ENCODE measurements around the gene CPB2.

CPB2 gene

DNA sequence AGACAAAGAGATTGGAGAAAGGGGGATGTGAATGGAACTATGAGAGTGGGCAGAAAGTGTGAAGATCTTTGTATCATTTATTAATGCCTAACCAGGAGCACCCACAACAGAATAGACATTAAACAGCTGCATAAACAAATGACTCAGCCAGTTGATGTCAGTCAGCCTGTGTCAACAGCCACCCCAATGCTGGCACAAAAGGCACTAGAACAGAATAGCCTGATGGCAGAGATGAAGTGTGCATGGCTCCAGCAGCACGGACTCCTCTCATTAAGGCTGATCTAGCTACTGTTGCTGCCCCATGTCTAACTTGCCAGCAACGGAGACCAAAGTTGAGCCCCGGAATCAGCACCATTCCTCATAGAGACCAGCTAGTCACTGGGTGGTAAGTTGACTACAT is 7.8 kb downstream of the CPB2 start:
- no peak for DNase-seq

DNA sequence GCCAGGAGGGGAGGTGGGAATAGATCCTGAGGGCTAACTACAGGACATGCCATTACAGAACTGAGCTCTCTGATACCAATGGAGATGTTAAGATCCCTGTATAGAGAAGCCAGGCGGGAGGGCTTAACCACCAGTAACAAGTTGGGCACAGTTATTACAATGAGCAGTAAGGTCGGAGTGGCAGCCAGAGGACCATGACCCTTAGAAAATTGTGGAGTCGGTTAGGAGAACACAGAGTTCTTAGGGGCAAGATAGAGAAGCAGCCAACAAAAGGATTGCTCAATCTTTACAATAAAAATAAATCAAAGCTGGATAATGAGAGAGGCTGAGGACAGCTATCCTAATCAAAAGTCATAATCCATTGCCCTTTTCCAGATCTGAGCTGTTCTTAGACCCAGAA is 10.4 kb downstream of the CPB2 start:
- DNase-seq, result no peak

DNA sequence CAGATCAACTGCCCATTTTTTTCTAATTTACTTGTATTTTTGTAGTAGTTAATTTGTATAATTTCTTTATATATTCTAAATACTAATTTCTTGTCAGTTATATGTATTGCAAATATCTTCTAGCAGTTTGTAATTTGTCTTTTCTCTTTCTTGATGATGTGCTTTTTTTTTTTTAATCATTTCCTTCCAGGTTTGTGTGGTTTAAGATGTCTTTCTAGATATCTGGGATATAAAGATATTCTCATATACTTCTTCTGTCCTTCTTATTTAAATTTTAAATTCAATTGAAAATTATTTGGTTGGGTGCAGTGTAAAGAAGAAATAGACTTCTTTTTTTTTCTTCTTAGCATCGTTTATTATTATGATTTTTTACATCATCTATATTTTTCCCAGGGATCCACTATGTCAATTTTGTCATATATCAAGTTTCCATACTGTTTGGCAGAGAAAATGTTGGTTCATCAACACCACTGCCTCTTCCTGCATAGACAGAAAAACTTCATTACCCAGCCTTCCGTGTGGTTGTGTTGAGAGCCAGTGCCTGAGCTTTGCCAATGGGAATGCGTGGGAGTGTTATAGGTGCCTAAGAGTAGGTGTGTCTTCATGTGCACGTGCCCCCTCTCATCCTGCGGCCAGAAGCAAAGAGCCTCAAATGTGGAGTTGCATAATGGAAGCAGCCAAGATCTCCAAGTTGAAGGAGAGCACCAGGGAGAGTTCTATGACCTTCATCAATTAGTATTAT is 15.8 kb downstream of the CPB2 start:
- DNase-seq, result no peak

DNA sequence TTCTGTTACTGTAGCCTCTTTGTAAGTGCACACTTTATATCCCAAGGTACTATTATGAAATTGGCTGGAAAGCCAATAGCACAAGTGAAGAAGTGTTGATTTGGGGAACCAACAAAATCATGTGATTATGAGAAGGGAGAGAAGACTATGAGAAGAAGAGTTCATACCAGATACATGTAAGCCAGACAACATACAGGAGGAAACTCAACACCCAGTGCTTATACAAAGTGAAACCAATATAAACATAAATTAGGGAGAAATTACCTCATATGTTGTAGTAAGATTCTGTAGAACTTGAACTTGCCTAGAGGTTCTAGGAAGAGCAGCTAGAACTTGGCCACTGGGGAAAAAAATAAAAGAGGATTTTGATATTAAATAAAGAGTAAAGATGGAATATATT is 17.4 kb downstream of the CPB2 start:
- no peak for DNase-seq

DNA sequence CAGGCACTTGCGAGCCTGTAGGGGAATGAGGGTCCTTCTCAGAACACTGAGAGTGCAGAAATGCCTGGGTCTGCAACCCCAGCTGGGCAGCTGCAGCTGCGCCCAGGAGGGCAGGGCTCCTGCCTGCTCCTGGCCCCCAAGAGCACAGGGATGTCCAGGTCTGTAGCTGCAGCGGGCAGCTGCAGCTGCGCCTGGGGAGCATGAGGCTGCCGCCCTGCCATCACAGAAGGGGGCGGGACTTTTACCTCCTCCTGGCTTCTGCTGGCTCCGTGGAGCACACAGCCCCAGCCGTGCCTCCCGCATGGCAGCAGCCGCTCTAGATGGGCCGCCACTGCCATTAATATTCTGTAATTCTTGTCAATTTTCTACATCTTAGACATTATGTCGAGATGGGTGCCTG is 17.8 kb downstream of the CPB2 start:
- no peak for DNase-seq

DNA sequence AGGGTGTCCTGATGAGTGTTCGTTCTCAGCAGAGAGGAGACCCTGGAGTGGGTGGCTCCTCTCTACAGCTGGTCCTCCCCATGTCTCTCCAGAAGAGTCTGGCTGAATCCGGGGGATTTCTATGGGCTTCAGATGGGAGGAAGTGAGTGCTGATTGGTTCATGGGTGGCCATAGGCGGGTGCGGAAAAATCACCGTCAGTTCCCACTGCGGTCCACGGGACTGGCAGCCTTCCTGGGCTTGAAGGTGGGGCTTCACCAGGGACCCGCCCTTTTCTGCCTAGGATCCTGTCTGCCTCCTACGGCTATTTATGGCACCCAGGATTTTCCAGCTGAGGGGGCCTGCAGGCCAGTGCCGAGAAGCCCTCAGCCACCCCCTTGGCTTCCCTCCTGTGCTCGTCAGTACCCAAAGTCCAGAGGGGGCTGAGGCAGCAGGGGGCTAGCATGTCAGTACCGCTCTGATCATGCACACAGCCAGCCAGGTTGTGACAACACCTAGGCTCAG is 18.4 kb downstream of the CPB2 start:
- no peak for DNase-seq

- no peak for DNase-seq
Observed at GRCh38 chr13:46085737-46086136, 19.1 kb downstream of the CPB2 start.

GRCh38 chr13:46082324-46082723 is 22.5 kb downstream of the CPB2 start:
- DNase-seq, result no peak

- no peak for DNase-seq
Observed at GRCh38 chr13:46079770-46080169, 25.1 kb downstream of the CPB2 start.

DNA sequence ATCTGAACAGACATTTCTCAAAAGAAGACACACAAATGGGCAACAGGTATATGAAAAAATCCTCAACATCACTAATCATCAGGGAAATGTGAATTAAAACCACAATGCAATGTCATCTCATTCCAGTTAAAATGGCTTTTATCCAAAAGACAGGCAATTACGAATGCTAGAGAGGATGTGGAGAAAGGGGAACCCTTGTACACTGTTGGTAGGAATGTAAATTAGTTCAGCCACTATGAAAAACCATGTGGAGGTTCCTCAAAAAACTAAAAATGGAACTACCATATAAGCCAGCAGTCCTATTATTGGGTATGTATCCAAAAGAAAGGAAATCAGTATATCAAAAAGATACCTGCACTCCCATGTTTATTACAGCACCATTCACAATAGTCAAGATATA is 27.6 kb downstream of the CPB2 start:
- no peak for DNase-seq

GRCh38 chr13:46076827-46077226 is 28.0 kb downstream of the CPB2 start:
- DNase-seq, result no peak

DNA sequence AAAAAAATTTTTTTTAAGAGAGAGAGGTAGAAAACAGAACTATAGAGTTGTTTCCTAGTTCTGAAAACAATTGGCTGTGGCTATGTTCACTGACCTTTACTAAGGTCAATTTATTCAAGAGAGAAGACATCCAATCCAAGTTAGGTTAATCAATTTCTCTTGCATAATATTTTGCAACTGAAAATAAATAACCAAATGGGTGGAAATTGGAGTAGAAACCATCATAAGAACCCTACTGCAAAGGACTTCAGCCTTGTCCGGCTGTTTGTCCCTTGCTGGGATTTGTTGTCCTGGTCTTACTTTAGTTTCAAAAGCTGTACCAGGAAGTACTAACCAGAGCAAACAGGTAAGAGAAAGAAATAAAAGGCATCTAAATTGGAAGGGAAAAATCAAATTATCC is 29.0 kb downstream of the CPB2 start:
- DNase-seq, result no peak

DNA sequence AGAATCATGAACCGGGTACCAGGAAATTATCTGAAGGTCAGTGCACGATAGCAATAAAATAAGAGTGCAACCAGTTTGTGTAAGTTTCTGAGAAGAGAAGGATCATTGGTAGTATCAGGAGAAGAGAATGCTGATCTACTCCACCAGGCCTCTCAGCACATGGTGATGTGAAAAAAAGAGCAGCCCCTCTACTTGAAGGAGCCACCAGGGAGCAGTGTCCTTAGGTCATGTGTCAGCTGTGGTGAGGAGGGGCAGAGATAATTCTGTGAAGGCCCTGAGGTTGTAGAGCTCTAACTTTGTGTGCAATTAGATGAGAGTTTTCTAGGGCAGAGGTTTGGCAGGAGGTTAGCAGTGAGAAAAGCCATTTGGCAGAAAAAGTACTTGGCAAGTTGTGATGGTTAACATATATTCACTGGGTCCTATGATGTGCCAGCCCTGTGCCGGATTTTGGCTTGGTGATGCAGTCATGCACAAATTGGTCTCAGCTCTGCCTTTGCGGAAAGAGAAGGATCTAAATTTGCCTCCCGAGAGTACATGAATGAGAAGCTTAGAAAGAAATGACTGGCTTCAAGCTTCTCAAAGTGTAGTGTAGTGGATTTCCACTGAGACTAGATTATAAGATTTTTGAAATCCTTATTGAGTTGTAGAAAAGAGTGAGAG is 33.1 kb downstream of the CPB2 start:
- DNase-seq, result no peak

- DNase-seq, result no peak
Observed at GRCh38 chr13:46063292-46063691, 41.5 kb downstream of the CPB2 start.

GRCh38 chr13:46062185-46062584 is 42.6 kb downstream of the CPB2 start:
- no peak for DNase-seq

GRCh38 chr13:46059405-46059804 is 45.4 kb downstream of the CPB2 start:
- no peak for DNase-seq

DNA sequence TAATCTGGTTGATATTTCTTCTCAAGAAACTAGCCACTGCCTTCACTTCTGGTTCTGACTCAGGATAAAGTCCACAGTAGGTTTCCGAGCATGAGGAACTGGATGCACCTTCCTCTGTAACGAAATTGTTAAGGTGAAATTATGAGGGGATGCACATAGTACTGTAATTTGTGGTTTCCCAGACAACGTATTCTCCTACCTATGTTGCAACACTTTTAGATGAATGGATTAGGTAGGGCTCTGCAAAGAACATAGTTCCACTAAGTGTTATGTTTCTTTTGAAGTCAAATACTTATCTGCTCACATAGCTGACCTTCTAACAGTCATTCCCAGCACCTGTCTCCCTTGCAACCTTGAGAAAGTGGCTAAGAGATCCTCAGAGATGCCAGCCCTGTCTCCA is 46.6 kb downstream of the CPB2 start:
- no peak for DNase-seq

DNA sequence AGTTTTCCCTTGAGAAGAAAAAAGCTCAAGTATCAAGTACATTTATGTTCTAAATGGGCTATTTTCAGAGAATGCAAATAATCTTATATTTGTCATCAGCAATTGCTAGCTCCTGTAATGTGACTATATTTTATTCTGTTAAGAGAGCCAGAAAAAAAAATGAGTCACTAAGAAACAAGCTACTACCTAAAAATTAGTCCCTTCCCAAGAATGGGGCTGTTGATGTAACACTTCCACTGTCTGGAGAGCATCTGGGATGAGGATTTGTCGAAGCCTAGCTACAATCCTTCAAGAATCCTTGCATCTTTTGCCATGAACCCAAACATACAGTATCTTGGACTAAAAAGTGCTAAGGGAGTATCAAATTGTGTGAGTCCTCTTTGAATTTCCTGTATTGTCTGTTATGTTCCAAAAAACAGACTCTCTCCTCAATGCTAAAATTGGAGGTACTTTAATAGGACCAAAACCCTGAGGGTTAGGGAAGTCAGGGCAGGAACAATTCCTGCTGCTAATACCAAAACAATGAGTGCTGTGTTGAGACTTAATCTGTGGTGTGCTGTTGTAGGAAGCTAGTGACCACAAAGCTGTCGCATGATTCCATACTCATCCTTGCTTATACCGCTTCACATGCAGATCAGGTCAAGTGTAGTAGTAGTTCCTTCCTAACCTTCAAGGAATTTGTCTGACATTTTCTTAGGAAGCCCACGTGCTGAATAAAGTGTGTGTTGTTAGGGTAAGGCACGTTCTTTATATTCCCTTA is 47.4 kb downstream of the CPB2 start:
- no peak for DNase-seq

- DNase-seq, result no peak
Observed at GRCh38 chr13:46053162-46054012, 51.4 kb downstream of the CPB2 start.

GRCh38 chr13:46052319-46053161 is 52.3 kb downstream of the CPB2 start, which contains the start of gene ZC3H13:
Gene ZC3H13, minus strand, starts transcription at chr13:46052746. Its CDS starts 7,239 bp downstream, at chr13:46045507.
- peak; percentile 70 for DNase-seq

GRCh38 chr13:46051968-46052318 is 52.9 kb downstream of the CPB2 start:
- no peak for DNase-seq

- no peak for DNase-seq
Observed at GRCh38 chr13:46050771-46051170, 54.1 kb downstream of the CPB2 start.
